Measurements from ENCODE around the gene ITPKC. TPM values are rescaled to one million over a fixed set of nuclear protein-coding genes. Genes with fewer than 3 reads are reported as not detected.

ITPKC gene
- total and polyA plus RNA-seq, 2 of the 13 experiments (the other 11 are each of a cell fraction or from before 2014, with no cell fraction given) = 6.9 to 11.2 TPM

- no peak for TF ChIP-seq CBX2 (IDR thresholded peaks at IDR 0.05; ENCODE audit: low read depth, low read length)
- no peak for TF ChIP-seq CBX2 (CRISPR knock-in tag; IDR thresholded peaks at IDR 0.05; ENCODE audit: low read depth)
- no peak for TF ChIP-seq CENPX (CRISPR knock-in tag; IDR thresholded peaks at IDR 0.05)
- TF ChIP-seq RFX5 (IDR thresholded peaks at IDR 0.05; ENCODE audit: low read depth, low read length) = peak; percentile 99
- TF ChIP-seq SRF (IDR thresholded peaks at IDR 0.05; ENCODE audit: low read depth, low read length) = no peak
- TF ChIP-seq ZFP36L1 (CRISPR knock-in tag; IDR thresholded peaks at IDR 0.05) = 0 out of 2 replicates have a peak, but pooled peaks have one; percentile 22
- no peak for TF ChIP-seq THAP8 (CRISPR knock-in tag; IDR thresholded peaks at IDR 0.05; ENCODE audit: borderline replicate concordance)
- no peak for TF ChIP-seq ZNF883 (CRISPR knock-in tag; IDR thresholded peaks at IDR 0.05; ENCODE audit: not compliant biosample characterization)
- no peak for TF ChIP-seq MAFK (conservative IDR thresholded peaks at IDR 0.05 in 1 of 2, IDR thresholded peaks at IDR 0.05 in 1 of 2; ENCODE audit: low read length in 2 of 2)
- TF ChIP-seq THYN1 (CRISPR knock-in tag; IDR thresholded peaks at IDR 0.05; ENCODE audit: borderline replicate concordance, low read depth) = no peak
- no peak for TF ChIP-seq TEAD3 (CRISPR knock-in tag; optimal IDR thresholded peaks at IDR 0.05; ENCODE audit: borderline replicate concordance)
- peak; percentile 2; the same call in 1 of the 2 replicates for TF ChIP-seq ZNF335 (CRISPR knock-in tag; IDR thresholded peaks at IDR 0.05)
- no peak for TF ChIP-seq PRPF4 (IDR thresholded peaks at IDR 0.05; ENCODE audit: low read depth, low read length, poor library complexity, severe bottlenecking)
- no peak for TF ChIP-seq HINFP (CRISPR knock-in tag; IDR thresholded peaks at IDR 0.05; ENCODE audit: low read depth)
- no peak for TF ChIP-seq SIN3B (IDR thresholded peaks at IDR 0.05; ENCODE audit: low read length)
- TF ChIP-seq MXD1 (CRISPR knock-in tag; IDR thresholded peaks at IDR 0.05) = no peak
- no peak for TF ChIP-seq ZNF143 (CRISPR knock-in tag; IDR thresholded peaks at IDR 0.05)
- TF ChIP-seq, protein P1, sequence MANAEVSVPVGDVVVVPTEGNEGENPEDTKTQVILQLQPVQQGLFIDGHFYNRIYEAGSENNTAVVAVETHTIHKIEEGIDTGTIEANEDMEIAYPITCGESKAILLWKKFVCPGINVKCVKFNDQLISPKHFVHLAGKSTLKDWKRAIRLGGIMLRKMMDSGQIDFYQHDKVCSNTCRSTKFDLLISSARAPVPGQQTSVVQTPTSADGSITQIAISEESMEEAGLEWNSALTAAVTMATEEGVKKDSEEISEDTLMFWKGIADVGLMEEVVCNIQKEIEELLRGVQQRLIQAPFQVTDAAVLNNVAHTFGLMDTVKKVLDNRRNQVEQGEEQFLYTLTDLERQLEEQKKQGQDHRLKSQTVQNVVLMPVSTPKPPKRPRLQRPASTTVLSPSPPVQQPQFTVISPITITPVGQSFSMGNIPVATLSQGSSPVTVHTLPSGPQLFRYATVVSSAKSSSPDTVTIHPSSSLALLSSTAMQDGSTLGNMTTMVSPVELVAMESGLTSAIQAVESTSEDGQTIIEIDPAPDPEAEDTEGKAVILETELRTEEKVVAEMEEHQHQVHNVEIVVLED (CRISPR knock-in tag; IDR thresholded peaks at IDR 0.05; ENCODE audit: borderline replicate concordance) = no peak
- TF ChIP-seq, protein P2, sequence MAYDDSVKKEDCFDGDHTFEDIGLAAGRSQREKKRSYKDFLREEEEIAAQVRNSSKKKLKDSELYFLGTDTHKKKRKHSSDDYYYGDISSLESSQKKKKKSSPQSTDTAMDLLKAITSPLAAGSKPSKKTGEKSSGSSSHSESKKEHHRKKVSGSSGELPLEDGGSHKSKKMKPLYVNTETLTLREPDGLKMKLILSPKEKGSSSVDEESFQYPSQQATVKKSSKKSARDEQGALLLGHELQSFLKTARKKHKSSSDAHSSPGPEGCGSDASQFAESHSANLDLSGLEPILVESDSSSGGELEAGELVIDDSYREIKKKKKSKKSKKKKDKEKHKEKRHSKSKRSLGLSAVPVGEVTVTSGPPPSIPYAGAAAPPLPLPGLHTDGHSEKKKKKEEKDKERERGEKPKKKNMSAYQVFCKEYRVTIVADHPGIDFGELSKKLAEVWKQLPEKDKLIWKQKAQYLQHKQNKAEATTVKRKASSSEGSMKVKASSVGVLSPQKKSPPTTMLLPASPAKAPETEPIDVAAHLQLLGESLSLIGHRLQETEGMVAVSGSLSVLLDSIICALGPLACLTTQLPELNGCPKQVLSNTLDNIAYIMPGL (CRISPR knock-in tag; IDR thresholded peaks at IDR 0.05; ENCODE audit: borderline replicate concordance in 1 of 2, low read depth in 1 of 2) = 0 out of 4 replicates have a peak, but pooled peaks of 1 of the 2 experiments have one; percentile 0
- TF ChIP-seq ZNF781 (CRISPR knock-in tag; IDR thresholded peaks at IDR 0.05; ENCODE audit: borderline replicate concordance, not compliant biosample characterization) = no peak
- no peak for TF ChIP-seq LCORL (IDR thresholded peaks at IDR 0.05)
- 0 out of 2 replicates have a peak, but pooled peaks have one; percentile 4 for TF ChIP-seq LCORL (CRISPR knock-in tag; IDR thresholded peaks at IDR 0.05)
Measured at GRCh38 chr19:40776932-40777644, 60.2 kb downstream of the ITPKC start (continued).

Data from HepG2 (cell line).